ENCODE results near the gene IQSEC1. TPM values are rescaled to one million over a fixed set of nuclear protein-coding genes. Genes with fewer than 3 reads are reported as not detected.

The IQSEC1 gene
- total RNA-seq, 3 donors from 2014 or later, result 19.8 to 42.2 (median 21.9) TPM

- H3K4me3 ChIP-seq, result no peak overlapping the region
- no peaks in the 10 kb centered on the region for H3K9me3 ChIP-seq
- TF ChIP-seq, protein P1, sequence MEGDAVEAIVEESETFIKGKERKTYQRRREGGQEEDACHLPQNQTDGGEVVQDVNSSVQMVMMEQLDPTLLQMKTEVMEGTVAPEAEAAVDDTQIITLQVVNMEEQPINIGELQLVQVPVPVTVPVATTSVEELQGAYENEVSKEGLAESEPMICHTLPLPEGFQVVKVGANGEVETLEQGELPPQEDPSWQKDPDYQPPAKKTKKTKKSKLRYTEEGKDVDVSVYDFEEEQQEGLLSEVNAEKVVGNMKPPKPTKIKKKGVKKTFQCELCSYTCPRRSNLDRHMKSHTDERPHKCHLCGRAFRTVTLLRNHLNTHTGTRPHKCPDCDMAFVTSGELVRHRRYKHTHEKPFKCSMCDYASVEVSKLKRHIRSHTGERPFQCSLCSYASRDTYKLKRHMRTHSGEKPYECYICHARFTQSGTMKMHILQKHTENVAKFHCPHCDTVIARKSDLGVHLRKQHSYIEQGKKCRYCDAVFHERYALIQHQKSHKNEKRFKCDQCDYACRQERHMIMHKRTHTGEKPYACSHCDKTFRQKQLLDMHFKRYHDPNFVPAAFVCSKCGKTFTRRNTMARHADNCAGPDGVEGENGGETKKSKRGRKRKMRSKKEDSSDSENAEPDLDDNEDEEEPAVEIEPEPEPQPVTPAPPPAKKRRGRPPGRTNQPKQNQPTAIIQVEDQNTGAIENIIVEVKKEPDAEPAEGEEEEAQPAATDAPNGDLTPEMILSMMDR (IDR thresholded peaks at IDR 0.05), result no peak
- ATAC-seq, result peak; percentile 11
- peak in 1 of 3 donors; percentile 54 for DNase-seq
- H3K4me1 ChIP-seq (ENCODE audit: low read depth), result no peaks in the 10 kb centered on the region
- H3K36me3 ChIP-seq (ENCODE audit: low read depth), result no peaks in the 10 kb centered on the region
- intact Hi-C loops (cut with DNase I, micrococcal nuclease), result no loop called here
These were observed 466 bp downstream of the IQSEC1 start for GRCh38 chr3:13072600-13073325.

DNA sequence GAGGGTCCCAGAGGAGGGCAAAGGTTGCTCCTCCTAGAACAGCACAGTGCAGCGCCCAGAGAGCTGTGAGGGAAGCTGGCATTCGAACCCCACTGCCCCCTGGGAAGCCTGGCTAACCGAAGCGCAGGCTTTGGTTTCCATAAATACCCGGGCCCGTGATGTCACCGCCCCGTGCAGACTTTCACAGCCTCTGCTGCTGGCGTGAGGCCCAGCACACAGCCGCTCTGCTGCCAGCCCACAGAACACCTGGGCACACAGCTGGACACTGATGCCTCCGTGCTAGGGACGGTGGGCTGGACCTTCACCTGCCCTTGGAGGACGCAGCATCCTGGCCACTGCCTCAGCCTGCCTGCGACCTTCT lies 1.0 kb downstream of the IQSEC1 start:
- Histone ChIP-seq H3K36me3 (ENCODE audit: low read depth) (no peaks in the 10 kb centered on the region), H3K4me1 (ENCODE audit: low read depth) (no peaks in the 10 kb centered on the region), H3K4me3 (no peak overlapping the region), H3K9me3 (no peaks in the 10 kb centered on the region)
- TF ChIP-seq, protein P1 (IDR thresholded peaks at IDR 0.05), result no peak
- ATAC-seq (peak; percentile 54), DNase-seq (peak; percentile 30 to 74 (median 49))
- intact Hi-C loops (cut with DNase I, micrococcal nuclease), result no loop called here

- ATAC-seq (no peak), DNase-seq (no peak)
- Histone ChIP-seq H3K36me3 (ENCODE audit: low read depth) (no peaks in the 10 kb centered on the region), H3K4me1 (ENCODE audit: low read depth) (no peaks in the 10 kb centered on the region), H3K9me3 (no peaks in the 10 kb centered on the region), H3K4me3 (no peak overlapping the region)
- TF ChIP-seq, protein P1 (IDR thresholded peaks at IDR 0.05), result no peak
- intact Hi-C loops (cut with DNase I, micrococcal nuclease), result no loop called here
These were observed 1.5 kb downstream of the IQSEC1 start for GRCh38 chr3:13071695-13072094.

DNA sequence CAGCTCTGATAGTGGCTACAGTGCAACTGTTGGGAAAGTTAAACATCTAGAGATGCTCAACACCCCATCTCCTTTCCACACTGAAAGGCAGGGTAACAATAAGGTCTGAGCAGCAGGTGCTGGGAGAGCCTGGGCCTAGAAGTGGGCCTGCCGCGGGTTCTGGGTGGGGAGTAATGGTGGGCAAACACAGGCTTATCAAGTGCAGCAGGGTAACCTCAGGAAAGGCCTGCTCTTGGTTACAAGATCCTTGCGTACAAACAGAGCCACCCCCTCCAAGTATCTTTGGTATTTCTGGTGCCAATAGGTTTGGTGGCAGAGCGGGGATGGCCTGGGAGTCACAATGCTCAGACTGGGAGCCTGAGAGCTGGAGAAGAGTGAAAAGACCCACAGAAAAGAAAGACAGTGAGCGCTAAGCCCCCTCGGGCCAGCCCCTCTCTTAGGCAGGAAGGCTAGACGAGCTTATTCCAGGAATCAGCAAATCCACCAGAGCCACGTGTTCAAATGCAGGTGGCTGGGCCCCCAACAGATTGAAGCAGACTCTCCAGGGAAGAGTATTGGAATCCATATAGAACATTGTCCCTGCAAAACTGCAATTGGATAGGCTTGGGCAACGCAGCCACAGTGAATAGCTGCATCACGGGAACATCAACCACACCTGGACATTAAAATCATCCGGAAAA lies 2.7 kb downstream of the IQSEC1 start:
- ATAC-seq (no peak), DNase-seq (no peak)
- Histone ChIP-seq H3K4me3 (no peak overlapping the region), H3K4me1 (ENCODE audit: low read depth) (no peaks in the 10 kb centered on the region), H3K9me3 (no peaks in the 10 kb centered on the region), H3K36me3 (ENCODE audit: low read depth) (no peaks in the 10 kb centered on the region)
- TF ChIP-seq, protein P1 (IDR thresholded peaks at IDR 0.05), result no peak
- intact Hi-C loops (cut with DNase I, micrococcal nuclease), result no loop called here

- H3K9me3 ChIP-seq, result no peaks in the 10 kb centered on the region
- no peak overlapping the region for H3K4me3 ChIP-seq
- ATAC-seq (peak; percentile 70), DNase-seq (no peak)
- no peaks in the 10 kb centered on the region for H3K36me3 ChIP-seq (ENCODE audit: low read depth)
- intact Hi-C loops (cut with DNase I, micrococcal nuclease), result no loop called here
- no peaks in the 10 kb centered on the region for H3K4me1 ChIP-seq (ENCODE audit: low read depth)
- TF ChIP-seq, protein P1 (IDR thresholded peaks at IDR 0.05), result no peak
These were observed 3.7 kb downstream of the IQSEC1 start for GRCh38 chr3:13069495-13069894.
